GM19043 (cell line): ENCODE measurements around the gene RHOH.
"Not testable (repeated sequence)": the region's sequence is repeated elsewhere in the genome, so short reads cannot be mapped to it uniquely, and the experiment has no call there.

Experiments used
- ATAC-seq: cut with Tn5 transposase; IDR thresholded peaks from one replicate; pipeline ENCODE4 v1.9.1; 2021; ENCODE audit warnings: low read depth; ENCODE audit not compliant: unreplicated experiment

The RHOH gene

GRCh38 chr4:40285692-40286091 is 88.9 kb downstream of the RHOH start:
- ATAC-seq = no peak

- no peak for ATAC-seq
Measured at GRCh38 chr4:40288566-40288965, 91.7 kb downstream of the RHOH start.

- no peak for ATAC-seq
Measured at GRCh38 chr4:40289366-40290188, 92.7 kb downstream of the RHOH start.

- not testable (repeated sequence) for ATAC-seq
Measured at GRCh38 chr4:40290611-40291186, 93.9 kb downstream of the RHOH start.

- ATAC-seq = no peak
Measured at GRCh38 chr4:40292313-40292759, 95.5 kb downstream of the RHOH start.

- no peak for ATAC-seq
Measured at GRCh38 chr4:40294339-40294738, 97.5 kb downstream of the RHOH start.

- not testable (repeated sequence) for ATAC-seq
Measured at GRCh38 chr4:40295030-40295429, 98.2 kb downstream of the RHOH start.

GRCh38 chr4:40295572-40295971 is 98.7 kb downstream of the RHOH start:
- no peak for ATAC-seq
